Naive thymus-derived CD4-positive, alpha-beta T cell (primary cell): Measurements from ENCODE around the gene TMEM238. TPM values are rescaled to one million over a fixed set of nuclear protein-coding genes. Genes with fewer than 3 reads are reported as not detected.

Experiments
- ATAC-seq: fragments of 150-1000 bp; cut with Tn5 transposase; 2 replicates; pipeline ENCODE4 v1.10.0; 2021; ENCODE audit warnings: mild to moderate bottlenecking, moderate library complexity
- CTCF ChIA-PET: fragments of 350-600 bp; sonication (Branson Sonifier 250); formaldehyde crosslinking; loops from one replicate; lab custom pipeline; 2021; ENCODE audit warnings: antibody characterized with exemption; lab: Charles Lee
- POLR2A ChIA-PET: fragments of 350-600 bp; sonication (Branson Sonifier 250); formaldehyde crosslinking; loops from one replicate; lab custom pipeline; 2021; ENCODE audit warnings: antibody characterized with exemption, inconsistent platforms; lab: Charles Lee
- DNase-seq, 9 donors: peaks; one replicate each; pipeline versions ENCODE4 v3.0.0 to v3.0.0-alpha.2; 2020 to 2022; ENCODE audit warnings: mixed read lengths in 1 of 9
- H3K27ac ChIP-seq: one replicate; pipeline ENCODE4 v1.7.0; 2013; ENCODE audit warnings: mild to moderate bottlenecking, low read depth, low read length, moderate library complexity
- H3K27me3 ChIP-seq, 2 donors: one replicate each; pipeline ENCODE4 v1.7.0; 2013; ENCODE audit warnings: low read length in 2 of 2, mild to moderate bottlenecking in 2 of 2, moderate library complexity in 2 of 2; ENCODE audit not compliant: control insufficient read depth in 2 of 2, insufficient read depth in 2 of 2
- H3K36me3 ChIP-seq, 3 experiments: 1 replicate in 2 of 3; 2 replicates in 1 of 3; pipeline ENCODE4 v1.7.0; 2013; ENCODE audit warnings: low read length in 3 of 3, mild to moderate bottlenecking in 3 of 3, moderate library complexity in 1 of 3; ENCODE audit not compliant: insufficient read depth in 3 of 3, control insufficient read depth in 2 of 3
- H3K4me1 ChIP-seq, 2 donors: one replicate each; pipeline ENCODE4 v1.7.0; 2013; ENCODE audit warnings: low read length in 2 of 2, mild to moderate bottlenecking in 2 of 2, moderate library complexity in 1 of 2; ENCODE audit not compliant: control insufficient read depth in 2 of 2, insufficient read depth in 2 of 2
- H3K4me3 ChIP-seq: 2 replicates; pipeline ENCODE4 v1.7.0; 2013; ENCODE audit warnings: mild to moderate bottlenecking, low read length
- H3K9me3 ChIP-seq, 3 experiments: 1 replicate in 2 of 3; 2 replicates in 1 of 3; pipeline ENCODE4 v1.7.0; 2013; ENCODE audit warnings: low read length in 3 of 3; ENCODE audit not compliant: control insufficient read depth in 2 of 3
- H3K27ac Mint-ChIP-seq, 9 donors: one replicate each; pipeline ENCODE4 v1.8.0; 2020 to 2022; ENCODE audit warnings: mixed read lengths in 9 of 9, mild to moderate bottlenecking in 8 of 9, moderate library complexity in 5 of 9, inconsistent platforms in 2 of 9
- H3K27me3 Mint-ChIP-seq, 5 donors: one replicate each; pipeline ENCODE4 v1.8.0; 2021 to 2022; ENCODE audit warnings: mixed read lengths in 5 of 5, mild to moderate bottlenecking in 1 of 5
- H3K36me3 Mint-ChIP-seq, 5 donors: one replicate each; pipeline ENCODE4 v1.8.0; 2020 to 2022; ENCODE audit warnings: mixed read lengths in 5 of 5, mild to moderate bottlenecking in 3 of 5, inconsistent platforms in 1 of 5
- H3K4me1 Mint-ChIP-seq, 7 donors: one replicate each; pipeline ENCODE4 v1.8.0; 2020 to 2022; ENCODE audit warnings: mixed read lengths in 7 of 7, mild to moderate bottlenecking in 3 of 7, inconsistent platforms in 1 of 7
- H3K4me3 Mint-ChIP-seq, 10 donors: one replicate each; pipeline ENCODE4 v1.8.0; 2020 to 2022; ENCODE audit warnings: mild to moderate bottlenecking in 10 of 10, mixed read lengths in 10 of 10, moderate library complexity in 6 of 10, inconsistent platforms in 2 of 10
- H3K9me3 Mint-ChIP-seq, 11 donors: one replicate each; pipeline ENCODE4 v1.8.0; 2020 to 2022; ENCODE audit warnings: mixed read lengths in 11 of 11, mild to moderate bottlenecking in 4 of 11, inconsistent platforms in 1 of 11, moderate library complexity in 1 of 11
- intact Hi-C, 2 donors: fragments of 100-400 bp; cut with micrococcal nuclease; formaldehyde crosslinking; loops; one replicate each; pipeline ENCODE4 v1.15.1; 2023
- polyA plus RNA-seq, 2 donors: library from polyadenylated mRNA; unstranded; fragments of 300-500 nt; fragmentation: Illumina TruSeq; gene quantifications; one replicate each; pipeline ENCODE4 v1.2.3, GENCODE V29; 2021
- total RNA-seq, 6 experiments: library from RNA in 5 of 6; stranded (reverse) in 5 of 6; gene quantifications; 1 replicate in 5 of 6; 2 replicates in 1 of 6; pipeline ENCODE4 v1.2.3 and lab custom pipeline; 2021 to 2026

Gene TMEM238, protein sequence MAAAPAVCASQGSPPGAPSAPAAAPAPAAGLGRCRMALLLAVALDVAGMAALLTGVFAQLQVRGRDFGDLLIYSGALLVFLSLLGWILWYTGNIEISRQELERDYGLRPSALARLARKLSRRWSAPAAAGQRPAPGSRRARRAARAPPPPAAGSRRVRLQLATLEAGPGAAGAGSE
- 10 to 100 TPM in 3 of 5 experiments, 1 to 10 TPM in 2; 9.3 to 15.7 (median 13.6) TPM for total RNA-seq
- polyA plus RNA-seq, result under 1 TPM; 0.33 to 0.71 TPM
- 1.7 reads per million, percentile 7 among the genes with 10 or more reads in this experiment for total RNA-seq (lab: John Stamatoyannopoulos, UW)

DNA sequence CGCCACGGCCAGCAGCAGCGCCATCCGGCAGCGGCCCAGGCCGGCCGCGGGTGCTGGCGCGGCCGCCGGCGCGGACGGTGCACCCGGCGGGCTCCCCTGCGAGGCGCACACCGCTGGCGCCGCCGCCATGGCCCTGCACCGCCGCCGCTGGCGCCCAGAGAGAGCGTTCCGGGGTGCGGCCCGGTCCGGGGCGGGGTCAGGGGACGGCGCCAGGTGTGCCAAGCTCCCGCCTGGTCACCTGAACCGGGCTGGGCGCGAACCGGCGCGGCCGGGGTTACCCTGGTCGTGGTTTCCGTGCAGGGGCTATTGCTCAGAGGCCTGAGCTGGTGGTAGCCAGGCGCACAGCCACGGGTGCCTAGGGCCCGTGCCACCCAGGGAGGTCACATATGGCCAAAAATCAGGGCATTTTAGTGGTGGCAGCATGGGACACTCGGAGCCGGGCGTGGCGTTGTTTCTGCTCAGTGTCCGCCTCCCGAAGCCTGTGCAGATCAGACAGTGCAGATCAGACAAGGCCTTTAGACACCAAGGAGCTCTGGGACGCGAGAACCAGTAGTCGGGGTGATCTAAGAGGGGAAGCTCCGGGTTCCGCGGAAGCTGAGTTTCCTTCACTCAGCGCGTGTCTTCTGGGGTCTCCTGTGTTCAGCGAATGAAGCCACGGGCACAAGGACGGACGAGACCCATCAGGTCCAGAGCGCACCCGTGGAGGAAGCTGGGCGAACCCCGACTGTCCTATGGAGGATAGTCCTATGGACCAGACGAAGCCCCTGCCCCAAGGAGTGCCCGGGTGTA is at the start of gene TMEM238:
TSS of gene TMEM238 (minus strand) at position 162 of the 789 bp plus-strand sequence. CDS start at position 129, 33 bp downstream.
- POLR2A ChIA-PET, result interaction anchor here (0.7 to 3.1 kb wide), 24 partner anchors 10 to 270 kb away, joined by 3 to 27 read pairs (median 4); partner anchors contain the start of genes HSPBP1, ISOC2, KMT5C and PPP1R12C

DNA sequence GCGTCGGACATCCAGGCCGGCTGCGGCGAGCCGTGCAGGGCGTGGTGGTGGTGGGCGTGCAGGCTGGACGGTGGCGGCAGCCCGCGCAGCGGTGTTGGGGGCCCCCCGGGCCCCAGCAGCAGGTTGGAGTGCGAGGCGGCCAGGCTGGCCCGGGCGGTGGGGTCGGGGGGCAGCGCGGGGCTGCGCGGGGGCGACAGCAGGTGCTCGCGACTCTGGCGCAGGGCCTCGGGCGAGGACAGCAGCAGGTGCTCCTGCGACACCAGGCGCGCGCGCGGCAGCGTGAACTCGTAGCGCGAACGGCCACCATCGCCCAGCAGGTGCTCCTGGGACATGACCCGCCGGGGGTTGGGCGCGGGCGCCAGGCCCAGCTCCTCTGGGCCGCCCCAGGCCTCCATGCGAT is 49.2 kb upstream of the TMEM238 start:
- peaks cover 0 to 7% of the 10 kb centered on the region in 2 donors for H3K27me3 ChIP-seq
- no peaks in the 10 kb centered on the region for H3K36me3 ChIP-seq
- no peak overlapping the region for H3K4me3 Mint-ChIP-seq
- DNase-seq (no peak), ATAC-seq (no peak)
- no peak overlapping the region for H3K27ac Mint-ChIP-seq
- peaks cover 29 to 48% (median 47%) of the 10 kb centered on the region in 5 donors for H3K27me3 Mint-ChIP-seq
- no peaks in the 10 kb centered on the region for H3K9me3 ChIP-seq
- intact Hi-C loops, result no loop called here
- peaks cover 0 to 9% (median 4%) of the 10 kb centered on the region in 11 donors for H3K9me3 Mint-ChIP-seq
- ChIA-PET POLR2A (no interaction called here), CTCF (no interaction called here)
- H3K4me1 ChIP-seq, result no peaks in the 10 kb centered on the region
- peaks cover 0 to 4% (median 0%) of the 10 kb centered on the region in 5 donors for H3K36me3 Mint-ChIP-seq
- peaks cover 0 to 6% (median 0%) of the 10 kb centered on the region in 7 donors for H3K4me1 Mint-ChIP-seq
- no peak overlapping the region for H3K27ac ChIP-seq
- H3K4me3 ChIP-seq, result no peak overlapping the region

More for the DNA sequence above, at the start of gene TMEM238:
- Mint-ChIP-seq H3K27me3 (peaks cover 0 to 3% (median 0%) of the 10 kb centered on the region in 5 donors), H3K9me3 (peaks cover 0 to 8% (median 0%) of the 10 kb centered on the region in 11 donors), H3K4me3 (peak within 1 kb of the TSS; percentile 94 to 100 (median 100)), H3K4me1 (peaks cover 29 to 64% (median 56%) of the 10 kb centered on the region in 7 donors), H3K27ac (peak within 1 kb of the TSS; percentile 91 to 100 (median 99)), H3K36me3 (peaks cover 7 to 40% (median 14%) of the 10 kb centered on the region in 5 donors)
- H3K4me1 ChIP-seq, result peaks cover 45 to 46% of the 10 kb centered on the region in 2 donors
- DNase-seq (peak in 8 of 9 donors; percentile 30 to 66 (median 43)), ATAC-seq (no peak)
- CTCF ChIA-PET, result interaction anchor here (0.8 to 2.4 kb wide), 7 partner anchors 16 to 124 kb away, joined by 3 to 16 read pairs (median 4); partner anchors contain the start of gene KMT5C
- H3K36me3 ChIP-seq, result peaks cover 0 to 34% (median 11%) of the 10 kb centered on the region in 3 experiments
- H3K27me3 ChIP-seq, result no peaks in the 10 kb centered on the region
- H3K4me3 ChIP-seq, result peak within 1 kb of the TSS; percentile 92
- intact Hi-C loops, result loop anchor here (2.0 to 10.0 kb wide), 4 partner anchors 200 to 1190 kb away; partner anchors contain the start of genes TSEN34 (in 1 of the 2), ZNF444 (in 1 of the 2) and ZNF579 (in 1 of the 2)
- H3K9me3 ChIP-seq, result no peaks in the 10 kb centered on the region
- peak within 1 kb of the TSS; percentile 91 for H3K27ac ChIP-seq

DNA sequence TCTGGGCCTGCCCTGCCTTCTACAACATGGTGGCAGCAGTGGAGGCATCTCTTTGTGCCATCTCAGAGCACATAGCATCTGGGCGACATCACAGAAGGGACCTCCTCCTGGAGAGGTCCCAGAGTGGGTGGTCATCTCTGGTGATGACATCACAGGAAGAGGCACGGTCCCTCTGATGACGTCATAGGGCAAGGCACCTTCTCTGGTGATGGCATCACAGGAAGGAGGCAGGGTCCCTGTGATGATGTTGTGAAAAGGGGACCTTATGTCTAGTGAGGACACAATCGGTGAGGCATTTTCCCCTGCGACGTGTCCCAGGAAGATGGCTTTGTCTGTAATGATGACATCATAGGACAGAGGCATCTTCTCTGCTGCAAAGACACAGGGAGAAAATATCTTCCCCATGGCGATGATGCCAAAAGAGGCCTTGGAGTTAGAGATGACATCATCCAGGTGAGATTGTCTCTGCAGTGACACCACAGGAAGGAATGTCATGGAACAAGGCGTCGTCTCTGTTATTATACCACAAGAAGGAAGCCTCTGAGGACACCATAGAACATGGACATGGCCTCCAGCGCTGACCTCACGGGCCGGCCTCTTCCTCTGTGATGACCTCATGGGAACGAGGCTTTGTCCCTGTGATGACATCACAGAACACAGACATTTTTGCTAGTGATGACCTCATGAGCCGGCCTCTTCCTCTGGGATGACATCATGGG is 48.3 kb upstream of the TMEM238 start:
- Mint-ChIP-seq H3K4me3 (no peak overlapping the region), H3K27ac (no peak overlapping the region), H3K4me1 (peaks cover 0 to 6% (median 0%) of the 10 kb centered on the region in 7 donors), H3K36me3 (peaks cover 0 to 4% (median 0%) of the 10 kb centered on the region in 5 donors), H3K9me3 (peaks cover 0 to 9% (median 4%) of the 10 kb centered on the region in 11 donors), H3K27me3 (peaks cover 27 to 46% (median 43%) of the 10 kb centered on the region in 5 donors)
- no peaks in the 10 kb centered on the region for H3K9me3 ChIP-seq
- ATAC-seq (no peak), DNase-seq (no peak)
- H3K27ac ChIP-seq, result no peak overlapping the region
- H3K27me3 ChIP-seq, result peaks cover 0 to 7% of the 10 kb centered on the region in 2 donors
- no peaks in the 10 kb centered on the region for H3K4me1 ChIP-seq
- intact Hi-C loops, result no loop called here
- no peak overlapping the region for H3K4me3 ChIP-seq
- ChIA-PET CTCF (no interaction called here), POLR2A (no interaction called here)
- H3K36me3 ChIP-seq, result no peaks in the 10 kb centered on the region

DNA sequence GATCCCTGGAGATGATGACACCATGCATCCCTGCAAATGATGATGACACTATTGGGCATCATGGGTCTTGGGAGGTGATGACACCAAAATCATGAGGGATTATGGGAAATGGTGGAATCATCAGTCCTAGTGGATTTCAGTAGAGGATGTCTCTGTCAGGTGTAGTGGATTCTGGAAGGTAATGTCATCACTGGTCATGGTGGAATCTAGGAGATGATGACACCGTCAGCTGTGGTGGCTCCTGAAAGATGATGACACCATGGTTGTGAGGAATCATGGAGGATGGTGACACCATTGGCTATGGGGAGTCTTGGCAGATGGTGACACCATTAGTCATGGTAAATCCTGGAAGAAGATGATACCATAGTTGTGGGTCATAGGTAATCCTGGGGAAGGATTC is 47.1 kb upstream of the TMEM238 start:
- ChIA-PET POLR2A (no interaction called here), CTCF (no interaction called here)
- Mint-ChIP-seq H3K4me3 (no peak overlapping the region), H3K27me3 (peaks cover 19 to 35% (median 32%) of the 10 kb centered on the region in 5 donors), H3K4me1 (peaks cover 0 to 4% (median 0%) of the 10 kb centered on the region in 7 donors), H3K36me3 (peaks cover 0 to 4% (median 0%) of the 10 kb centered on the region in 5 donors), H3K9me3 (peaks cover 0 to 9% (median 4%) of the 10 kb centered on the region in 11 donors), H3K27ac (no peak overlapping the region)
- no peak for DNase-seq
- no peaks in the 10 kb centered on the region for H3K36me3 ChIP-seq
- H3K4me1 ChIP-seq, result no peaks in the 10 kb centered on the region
- no peak overlapping the region for H3K4me3 ChIP-seq
- intact Hi-C loops, result no loop called here
- H3K27me3 ChIP-seq, result peaks cover 0 to 7% of the 10 kb centered on the region in 2 donors
- ATAC-seq, result no peak
- H3K9me3 ChIP-seq, result no peaks in the 10 kb centered on the region
- no peak overlapping the region for H3K27ac ChIP-seq

DNA sequence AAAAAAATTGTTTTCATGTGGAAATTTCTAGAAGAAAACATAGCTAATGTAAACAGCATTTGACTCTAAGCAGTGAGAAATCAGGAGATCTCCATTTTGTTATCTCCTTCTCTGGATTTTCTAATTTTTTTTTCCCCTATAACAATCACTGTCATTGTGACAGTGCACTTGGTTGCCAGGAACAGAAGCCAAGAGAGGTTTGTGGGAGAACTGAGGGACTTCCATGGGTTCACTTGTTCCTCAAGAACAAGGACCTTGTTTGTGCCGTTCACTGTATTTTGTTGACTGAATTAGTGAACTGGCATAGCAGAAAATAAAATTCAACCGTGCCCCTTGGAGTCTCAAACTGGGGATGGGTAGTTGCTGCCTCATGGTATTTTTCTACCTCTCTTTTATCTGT is 42.0 kb upstream of the TMEM238 start:
- Mint-ChIP-seq H3K9me3 (peaks cover 0 to 3% (median 1%) of the 10 kb centered on the region in 11 donors), H3K27ac (no peak overlapping the region), H3K36me3 (peaks cover 0 to 4% (median 0%) of the 10 kb centered on the region in 5 donors), H3K27me3 (peaks cover 12 to 25% (median 18%) of the 10 kb centered on the region in 5 donors), H3K4me1 (peaks cover 6 to 17% (median 14%) of the 10 kb centered on the region in 7 donors), H3K4me3 (no peak overlapping the region)
- intact Hi-C loops, result no loop called here
- ATAC-seq (no peak), DNase-seq (no peak)
- Histone ChIP-seq H3K4me1 (peaks cover 12 to 13% of the 10 kb centered on the region in 2 donors), H3K9me3 (no peaks in the 10 kb centered on the region), H3K27ac (no peak overlapping the region), H3K27me3 (no peaks in the 10 kb centered on the region), H3K36me3 (no peaks in the 10 kb centered on the region), H3K4me3 (no peak overlapping the region)
- CTCF ChIA-PET, result no interaction called here
- POLR2A ChIA-PET, result interaction anchor here (0.6 to 2.0 kb wide), 2 partner anchors 23 to 50 kb away, joined by 3 to 4 read pairs; partner anchors contain the start of gene ZNF628
